ENCODE measurements around the gene UPK3B. TPM values are rescaled to one million over a fixed set of nuclear protein-coding genes. Genes with fewer than 3 reads are reported as not detected.
A peak's percentile ranks its signal among the peaks of the same experiment; 100 is the strongest.

Gene UPK3B
- total and polyA plus RNA-seq, 2 of the 13 experiments (the other 11 are each of a cell fraction or from before 2014, with no cell fraction given), result not detected

GRCh38 chr7:76505168-76506080, 4.9 kb upstream of the UPK3B start:
- Histone ChIP-seq H3K4me2 (ENCODE audit: low read depth, low read length) (no peak overlapping the region), H3K4me3 (replicated peaks in 1 of 3; ENCODE audit: insufficient read depth in 1 of 3, low read depth in 2 of 3, low read length in 3 of 3) (no peak overlapping the region), H3K4me1 (ENCODE audit: insufficient read depth, low read length) (0 out of 2 replicates have a peak, but pooled peaks cover 10% of the 10 kb centered on the region), H4K20me1 (ENCODE audit: insufficient read depth, low read length) (no peaks in the 10 kb centered on the region), H3K27ac (ENCODE audit: extremely low read length, insufficient read depth, low read length) (no peak overlapping the region), H3K27me3 (ENCODE audit: control insufficient read depth in 1 of 2, insufficient read depth in 2 of 2, low read length in 2 of 2) (no peaks in the 10 kb centered on the region), H3K9me3 (ENCODE audit: low read length) (no peaks in the 10 kb centered on the region), H3K79me2 (ENCODE audit: insufficient read depth, low read length) (no peaks in the 10 kb centered on the region), H3K9ac (ENCODE audit: insufficient read depth, low read depth, low read length) (no peak overlapping the region), H2AFZ (ENCODE audit: low read length) (no peak overlapping the region), H3K36me3 (replicated peaks in 1 of 2; ENCODE audit: control insufficient read depth in 1 of 2, insufficient read depth in 2 of 2, low read length in 2 of 2) (peaks cover 0 to 5% of the 10 kb centered on the region in 2 experiments; a peak in 1 of 5 replicates)
- BruUV-seq (replicated peaks), result no TSS peak
- POLR2A ChIA-PET, result no interaction called here
- no peak for ATAC-seq
- TF ChIP-seq MIER3 (CRISPR knock-in tag; IDR thresholded peaks at IDR 0.05; ENCODE audit: borderline replicate concordance) (no peak), ZNF629 (CRISPR knock-in tag; conservative IDR thresholded peaks at IDR 0.05) (no peak), JUNB (CRISPR knock-in tag; IDR thresholded peaks at IDR 0.05; ENCODE audit: borderline replicate concordance) (no peak), ATF4 (CRISPR knock-in tag; IDR thresholded peaks at IDR 0.05) (no peak), AHDC1 (CRISPR knock-in tag; IDR thresholded peaks at IDR 0.05; ENCODE audit: borderline replicate concordance) (no peak), AGO2 (optimal IDR thresholded peaks at IDR 0.05; ENCODE audit: low read depth, low read length) (peak; percentile 48)
- CTCF ChIA-PET (ENCODE audit: low intra/inter-chr PET ratio, low total read pairs), result no interaction called here
- no peak for DNase-seq (ENCODE audit: low spot score)
- no peak for FAIRE-seq
- WGBS (ENCODE audit: low lambda C conversion rate), result 96% methylated on average over 22 of the region's 32 CpGs
- in situ Hi-C loops (cut with HindIII; ENCODE audit: extremely low pct_ligation_motif_present, low pct_unique_long_range_greater_than_20kb) (no loop called here), intact Hi-C loops (cut with micrococcal nuclease; ENCODE audit: unreplicated experiment) (no loop called here)

All from HepG2 (cell line).